Bronchial epithelial cell (primary cell): ENCODE results near the gene SLC41A2. TPM values are rescaled to one million over a fixed set of nuclear protein-coding genes. Genes with fewer than 3 reads are reported as not detected.

Source experiments
- DNase-seq: peaks from one replicate; pipeline ENCODE4 v3.0.0-alpha.2; 2010; ENCODE audit warnings: low read depth
- FAIRE-seq: peaks from 2 replicates; lab custom pipeline; 2011; peaks lifted over from hg19 to GRCh38; lab: Jason Lieb, UNC
- H3K27me3 ChIP-seq: 2 replicates; pipeline ENCODE4 v1.5.1; 2011; ENCODE audit warnings: low read length; ENCODE audit not compliant: control insufficient read depth, insufficient read depth
- H3K36me3 ChIP-seq: 2 replicates; pipeline ENCODE4 v1.5.1; 2011; ENCODE audit warnings: low read length; ENCODE audit not compliant: control insufficient read depth, insufficient read depth
- H3K4me3 ChIP-seq: 2 replicates; pipeline ENCODE4 v1.5.1; 2011; ENCODE audit warnings: mild to moderate bottlenecking, low read depth, low read length, control low read depth
- total RNA-seq: library from RNA; depleted of rRNA; stranded (reverse); fragments of >200 nt; gene quantifications from 2 replicates; pipeline ENCODE4 v1.2.1, GENCODE V29; 2014
- TF ChIP-seq, protein P1 (sequence below): IDR thresholded peaks from 2 replicates; pipeline ENCODE4 v1.5.1; 2011; ENCODE audit warnings: mild to moderate bottlenecking, moderate library complexity, low read length, control low read depth, inconsistent platforms; ENCODE audit not compliant: insufficient read depth, severe bottlenecking

The SLC41A2 gene
- total RNA-seq, 1 donor from 2014 or later, result 2.4 TPM

DNA sequence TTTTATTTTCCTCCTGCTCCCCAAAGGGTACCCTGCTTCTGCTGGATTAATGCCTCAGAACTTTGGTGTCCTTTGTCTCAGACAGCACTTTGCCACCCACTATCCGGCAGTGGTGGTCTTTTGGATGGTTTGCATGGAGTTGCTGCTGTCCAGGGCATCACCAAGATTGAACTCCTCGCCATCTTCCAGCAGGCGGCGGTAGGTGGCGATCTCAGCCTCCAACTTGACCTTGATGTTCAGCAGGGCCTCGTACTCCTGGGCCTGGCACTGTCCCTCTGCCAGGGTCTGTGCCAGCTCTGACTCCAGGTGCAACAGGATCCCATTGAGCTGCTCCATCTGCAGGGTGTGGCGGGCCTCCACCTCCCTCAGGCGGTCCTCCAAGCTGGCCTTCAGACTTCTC is 18.6 kb upstream of the SLC41A2 start:
- Histone ChIP-seq H3K36me3 (no peaks in the 10 kb centered on the region), H3K27me3 (no peaks in the 10 kb centered on the region), H3K4me3 (no peak overlapping the region)
- no peak for FAIRE-seq
- no peak for DNase-seq
- TF ChIP-seq, protein P1, sequence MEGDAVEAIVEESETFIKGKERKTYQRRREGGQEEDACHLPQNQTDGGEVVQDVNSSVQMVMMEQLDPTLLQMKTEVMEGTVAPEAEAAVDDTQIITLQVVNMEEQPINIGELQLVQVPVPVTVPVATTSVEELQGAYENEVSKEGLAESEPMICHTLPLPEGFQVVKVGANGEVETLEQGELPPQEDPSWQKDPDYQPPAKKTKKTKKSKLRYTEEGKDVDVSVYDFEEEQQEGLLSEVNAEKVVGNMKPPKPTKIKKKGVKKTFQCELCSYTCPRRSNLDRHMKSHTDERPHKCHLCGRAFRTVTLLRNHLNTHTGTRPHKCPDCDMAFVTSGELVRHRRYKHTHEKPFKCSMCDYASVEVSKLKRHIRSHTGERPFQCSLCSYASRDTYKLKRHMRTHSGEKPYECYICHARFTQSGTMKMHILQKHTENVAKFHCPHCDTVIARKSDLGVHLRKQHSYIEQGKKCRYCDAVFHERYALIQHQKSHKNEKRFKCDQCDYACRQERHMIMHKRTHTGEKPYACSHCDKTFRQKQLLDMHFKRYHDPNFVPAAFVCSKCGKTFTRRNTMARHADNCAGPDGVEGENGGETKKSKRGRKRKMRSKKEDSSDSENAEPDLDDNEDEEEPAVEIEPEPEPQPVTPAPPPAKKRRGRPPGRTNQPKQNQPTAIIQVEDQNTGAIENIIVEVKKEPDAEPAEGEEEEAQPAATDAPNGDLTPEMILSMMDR, result no peak

DNA sequence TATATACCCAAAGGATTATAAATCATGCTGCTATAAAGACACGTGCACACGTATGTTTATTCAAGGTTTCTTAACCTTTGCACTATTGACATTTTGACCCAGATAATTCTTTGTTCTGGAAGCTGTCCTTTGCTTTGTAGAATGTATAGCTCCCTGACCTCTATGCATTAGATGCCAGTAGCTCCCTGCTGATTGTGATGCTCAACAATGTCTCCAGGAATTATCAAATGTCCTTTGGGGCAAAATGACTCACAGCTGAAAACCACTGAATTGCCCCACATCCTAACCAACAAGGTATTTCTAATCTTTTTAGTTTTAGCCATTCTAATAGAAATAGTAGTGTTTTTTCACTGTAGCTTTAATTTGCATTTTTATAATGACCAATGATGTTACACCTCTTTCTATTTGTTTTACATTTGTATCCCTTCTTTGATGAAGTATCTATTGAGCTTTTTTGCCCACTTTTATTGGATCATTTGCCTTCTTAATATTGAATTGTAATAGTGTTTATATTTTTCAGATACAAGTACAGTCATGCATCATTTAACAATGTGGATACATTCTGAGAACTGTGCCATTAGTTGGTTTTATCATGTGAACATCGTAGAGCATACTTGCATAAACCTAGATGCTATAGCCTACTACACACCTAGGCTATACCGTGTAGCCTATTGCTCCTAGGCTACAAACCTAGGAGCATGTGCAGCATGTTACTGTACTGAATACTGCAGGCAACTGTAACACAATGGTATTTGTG is 17.7 kb upstream of the SLC41A2 start:
- peak; percentile 84 for DNase-seq
- Histone ChIP-seq H3K27me3 (no peaks in the 10 kb centered on the region), H3K4me3 (no peak overlapping the region), H3K36me3 (no peaks in the 10 kb centered on the region)
- no peak for FAIRE-seq
- TF ChIP-seq, protein P1, result no peak

GRCh38 chr12:104974626-104975290 is 16.7 kb upstream of the SLC41A2 start:
- TF ChIP-seq, protein P1, result no peak
- DNase-seq, result peak; percentile 85
- FAIRE-seq, result no peak
- H3K36me3 ChIP-seq, result no peaks in the 10 kb centered on the region
- no peaks in the 10 kb centered on the region for H3K27me3 ChIP-seq
- H3K4me3 ChIP-seq, result no peak overlapping the region

DNA sequence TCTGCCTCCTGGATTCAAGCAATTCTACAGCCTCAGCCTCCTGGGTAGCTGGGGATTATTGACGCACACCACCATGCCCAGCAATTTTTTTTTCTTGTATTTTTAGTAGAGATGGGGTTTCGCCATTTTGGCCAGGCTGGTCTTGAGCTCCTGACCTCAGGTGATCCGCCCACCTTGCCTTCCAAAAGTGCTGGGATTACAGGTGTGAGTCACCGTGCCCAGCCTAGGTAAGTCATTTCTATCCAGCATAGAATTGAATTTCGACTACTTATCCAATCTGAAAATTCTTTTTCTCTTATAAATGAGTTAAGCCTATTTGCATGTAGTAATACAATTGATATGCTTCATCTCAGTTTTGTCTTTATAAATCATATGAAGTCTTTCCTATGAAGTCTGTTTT is 15.2 kb upstream of the SLC41A2 start:
- no peak for FAIRE-seq
- TF ChIP-seq, protein P1, result no peak
- no peaks in the 10 kb centered on the region for H3K36me3 ChIP-seq
- no peak for DNase-seq
- H3K4me3 ChIP-seq, result no peak overlapping the region
- H3K27me3 ChIP-seq, result no peaks in the 10 kb centered on the region

DNA sequence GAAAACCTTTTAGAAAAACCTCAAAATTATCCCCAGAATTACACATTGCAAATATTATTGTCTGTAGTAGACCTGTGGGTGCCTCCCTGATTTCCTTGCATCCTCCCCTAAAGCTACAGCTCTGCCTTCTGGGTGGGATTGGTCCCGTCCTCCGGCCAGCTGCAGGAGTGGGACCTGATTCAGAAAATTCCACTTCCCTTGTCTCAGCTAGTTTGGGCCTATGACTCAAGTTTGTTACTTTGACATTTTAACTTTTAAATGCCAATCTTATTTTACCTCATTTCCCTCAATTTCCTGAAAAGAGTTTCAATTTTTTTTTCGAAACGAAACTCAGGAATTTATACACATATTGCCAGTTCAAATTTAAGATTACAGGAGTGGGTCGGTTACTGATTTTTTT is 13.2 kb upstream of the SLC41A2 start:
- TF ChIP-seq, protein P1, result no peak
- Histone ChIP-seq H3K4me3 (no peak overlapping the region), H3K36me3 (no peaks in the 10 kb centered on the region), H3K27me3 (no peaks in the 10 kb centered on the region)
- DNase-seq (no peak), FAIRE-seq (no peak)
